Measurements from ENCODE around the gene DAZAP2. TPM values are rescaled to one million over a fixed set of nuclear protein-coding genes. Genes with fewer than 3 reads are reported as not detected.

Gene DAZAP2
- total and polyA plus RNA-seq, 2 of the 4 experiments (the other 2 are of a cell fraction) = 62.2 to 202 TPM

GRCh38 chr12:51275088-51275487 is 36.5 kb downstream of the DAZAP2 start:
- Histone ChIP-seq H3K9me3 (ENCODE audit: control insufficient read depth, insufficient read depth, low read length) (no peaks in the 10 kb centered on the region), H3K36me3 (ENCODE audit: control insufficient read depth, insufficient read depth, low read length) (no peaks in the 10 kb centered on the region), H4K20me1 (ENCODE audit: insufficient read depth, low read length) (no peaks in the 10 kb centered on the region), H3K14ac (replicated peaks; ENCODE audit: low read depth, low read length) (no peak overlapping the region; the same call in 1 of the 2 replicates), H2BK15ac (ENCODE audit: low read depth, low read length) (no peak overlapping the region; the same call in 2 of the 3 replicates), H4K5ac (ENCODE audit: low read depth, low read length) (no peak overlapping the region), H3K18ac (ENCODE audit: low read depth, low read length) (no peak overlapping the region), H2BK120ac (ENCODE audit: low read depth, low read length) (no peak overlapping the region), H4K8ac (ENCODE audit: low read depth in 2 of 2, low read length in 2 of 2) (no peak overlapping the region), H3K79me1 (ENCODE audit: low read depth in 1 of 2, low read length in 2 of 2) (peaks cover 0 to 15% of the 10 kb centered on the region in 2 experiments; a peak in 2 of 4 replicates), H2AFZ (replicated peaks; ENCODE audit: low read length, poor library complexity) (no peak overlapping the region), H3K9me1 (ENCODE audit: insufficient read depth, low read length) (no peaks in the 10 kb centered on the region; the same call in 1 of the 2 replicates), H3K4me2 (ENCODE audit: low read depth, low read length) (no peak overlapping the region), H3K27ac (ENCODE audit: insufficient read depth, low read length) (no peak overlapping the region), H3K4ac (ENCODE audit: low read depth, low read length) (no peak overlapping the region), H3K4me1 (ENCODE audit: control insufficient read depth, insufficient read depth, low read length) (peaks cover 2% of the 10 kb centered on the region; the same call in 1 of the 2 replicates), H2BK20ac (ENCODE audit: low read depth, low read length) (no peak overlapping the region), H3K4me3 (ENCODE audit: insufficient read depth, low read depth, low read length) (no peak overlapping the region), H3K23ac (ENCODE audit: low read depth, low read length) (no peak overlapping the region), H3K27me3 (ENCODE audit: control insufficient read depth, insufficient read depth, low read length) (no peaks in the 10 kb centered on the region), H2AK9ac (replicated peaks; ENCODE audit: low read depth, low read length, poor library complexity) (no peak overlapping the region), H3K9ac (ENCODE audit: low read depth, low read length) (no peak overlapping the region), H2BK5ac (ENCODE audit: low read depth, low read length, poor library complexity, severe bottlenecking) (no peak overlapping the region), H4K91ac (ENCODE audit: insufficient read depth, low read depth, low read length) (no peak overlapping the region), H3K56ac (ENCODE audit: extremely low read depth, insufficient read depth, low read length) (no peak overlapping the region), H2AK5ac (ENCODE audit: low read depth, low read length) (no peak overlapping the region)
- in situ Hi-C loops (cut with MboI; ENCODE audit: low sequenced_read_pairs) (no loop called here), intact Hi-C loops (cut with micrococcal nuclease) (no loop called here), dilution Hi-C loops (cut with HindIII; ENCODE audit: low sequenced_read_pairs, unreplicated experiment) (no loop called here)
- BruUV-seq (replicated peaks) = no TSS peak
- ChIA-PET POLR2A (ENCODE audit: unreplicated experiment) (no interaction called here), CTCF (no interaction called here)
- TF ChIP-seq FOS (IDR thresholded peaks at IDR 0.05; ENCODE audit: low read depth, low read length) (no peak), NFE2L2 (IDR thresholded peaks at IDR 0.05; ENCODE audit: low read depth, low read length) (no peak), RAD21 (IDR thresholded peaks at IDR 0.05; ENCODE audit: low read length) (no peak), USF2 (IDR thresholded peaks at IDR 0.05; ENCODE audit: low read depth, low read length) (no peak), MAFK (IDR thresholded peaks at IDR 0.05; ENCODE audit: low read depth, low read length) (no peak), CEBPB (IDR thresholded peaks at IDR 0.05; ENCODE audit: low read depth, low read length) (no peak), ELK1 (IDR thresholded peaks at IDR 0.05; ENCODE audit: borderline replicate concordance, low read depth, low read length) (no peak), BHLHE40 (IDR thresholded peaks at IDR 0.05; ENCODE audit: low read depth, low read length) (no peak), MXI1 (IDR thresholded peaks at IDR 0.05; ENCODE audit: borderline replicate concordance, low read depth, low read length) (no peak), RCOR1 (IDR thresholded peaks at IDR 0.05; ENCODE audit: insufficient replicate concordance, low read length) (no peak), POLR2A (IDR thresholded peaks at IDR 0.05; ENCODE audit: low read depth, low read length) (no peak), RFX5 (IDR thresholded peaks at IDR 0.05; ENCODE audit: low read depth, low read length) (no peak), CHD1 (IDR thresholded peaks at IDR 0.05; ENCODE audit: low read depth, low read length) (no peak), CTCF (conservative IDR thresholded peaks at IDR 0.05; ENCODE audit: low read depth, low read length) (no peak), MAZ (IDR thresholded peaks at IDR 0.05; ENCODE audit: borderline replicate concordance, low read depth, low read length) (no peak)
- ATAC-seq (ENCODE audit: low read depth) = no peak
- no CpG with 5 or more reads among the region's 1 CpG for WGBS, 2 experiments (ENCODE audit: extremely low coverage in 2 of 2, insufficient read length in 1 of 2)
- DNase-seq = no peak
